Eye (tissue), 1 donor: Measurements from ENCODE around the gene CPLANE1.
"Not testable (repeated sequence)": the region's sequence is repeated elsewhere in the genome, so short reads cannot be mapped to it uniquely, and the experiment has no call there.

ENCODE experiments used
- DNase-seq: peaks from one replicate; pipeline ENCODE4 v3.0.0-alpha.2; 2015

Gene CPLANE1

DNA sequence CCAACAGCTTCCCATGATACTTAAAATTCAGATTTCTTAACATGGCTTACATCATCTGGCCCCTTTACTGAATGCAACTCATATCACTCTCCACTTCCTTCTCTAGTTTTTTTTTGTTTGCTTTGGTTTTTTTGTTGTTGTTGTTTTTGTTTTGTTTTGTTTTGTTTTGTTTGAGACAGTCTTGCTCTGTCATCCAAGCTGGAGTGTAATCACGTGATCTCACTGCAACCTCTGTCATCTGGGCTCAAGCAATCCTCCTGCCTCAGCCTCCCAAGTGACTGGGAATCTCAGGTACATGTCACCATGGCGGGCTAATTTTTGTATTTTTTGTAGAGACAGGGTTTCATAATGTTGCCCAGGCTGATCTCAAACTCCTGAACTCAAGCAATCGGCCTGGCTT is 41.4 kb downstream of the CPLANE1 start:
- no peak for DNase-seq

DNA sequence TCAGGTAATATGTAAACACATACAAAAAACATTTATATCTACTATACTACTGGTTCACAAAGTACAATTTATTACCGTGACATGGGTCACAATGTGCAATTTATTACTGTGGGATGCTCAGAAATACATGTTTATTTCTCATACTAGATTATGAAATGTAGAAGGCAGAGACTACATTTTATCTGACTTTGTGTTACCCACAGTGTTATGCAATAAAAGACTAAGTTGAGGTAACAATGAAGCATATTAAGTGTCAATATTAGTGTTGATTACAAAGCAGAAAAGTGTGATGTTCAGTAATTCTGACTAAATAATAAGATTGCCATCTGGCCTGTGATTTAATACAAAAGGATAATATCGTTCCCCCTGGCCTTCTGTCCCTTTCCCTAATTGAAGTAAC is 42.4 kb downstream of the CPLANE1 start:
- no peak for DNase-seq

DNA sequence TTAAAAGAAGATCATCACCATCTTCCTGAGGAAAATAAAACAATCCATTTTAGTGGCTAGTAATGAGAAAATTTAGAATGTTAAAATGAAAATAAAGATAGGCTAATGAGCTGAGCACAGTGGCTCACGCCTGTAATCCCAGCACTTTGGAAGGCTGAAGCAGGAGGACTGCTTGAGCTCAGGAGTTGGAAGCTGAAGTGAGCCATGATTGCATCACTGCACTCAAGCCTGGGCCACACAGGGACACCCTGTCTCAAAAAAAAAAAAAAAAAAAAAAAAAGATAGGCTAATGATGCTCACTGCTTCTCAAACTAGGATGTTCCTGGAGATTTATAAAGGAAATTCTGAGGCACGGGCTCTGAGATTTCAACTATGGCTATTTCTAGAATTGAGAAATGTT is 50.3 kb downstream of the CPLANE1 start:
- no peak for DNase-seq

DNA sequence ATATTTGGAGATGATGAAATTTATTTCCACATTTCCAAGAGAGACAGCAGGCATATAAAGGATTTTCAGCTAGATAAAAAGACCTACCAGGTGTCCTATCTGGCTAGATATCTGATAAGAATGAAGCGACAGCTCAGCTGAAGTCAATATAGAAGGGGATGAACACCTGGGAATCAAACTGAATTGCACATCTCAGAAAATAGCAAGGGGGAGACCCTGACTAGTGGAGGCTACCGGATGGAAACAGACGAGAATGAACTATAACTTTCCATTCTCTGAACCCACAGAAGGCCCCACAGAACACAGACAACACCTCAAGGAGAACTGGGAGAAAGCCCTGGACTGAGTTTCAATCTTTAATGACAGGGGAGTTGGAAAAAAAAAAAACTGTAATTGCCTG is 51.1 kb downstream of the CPLANE1 start:
- no peak for DNase-seq

DNA sequence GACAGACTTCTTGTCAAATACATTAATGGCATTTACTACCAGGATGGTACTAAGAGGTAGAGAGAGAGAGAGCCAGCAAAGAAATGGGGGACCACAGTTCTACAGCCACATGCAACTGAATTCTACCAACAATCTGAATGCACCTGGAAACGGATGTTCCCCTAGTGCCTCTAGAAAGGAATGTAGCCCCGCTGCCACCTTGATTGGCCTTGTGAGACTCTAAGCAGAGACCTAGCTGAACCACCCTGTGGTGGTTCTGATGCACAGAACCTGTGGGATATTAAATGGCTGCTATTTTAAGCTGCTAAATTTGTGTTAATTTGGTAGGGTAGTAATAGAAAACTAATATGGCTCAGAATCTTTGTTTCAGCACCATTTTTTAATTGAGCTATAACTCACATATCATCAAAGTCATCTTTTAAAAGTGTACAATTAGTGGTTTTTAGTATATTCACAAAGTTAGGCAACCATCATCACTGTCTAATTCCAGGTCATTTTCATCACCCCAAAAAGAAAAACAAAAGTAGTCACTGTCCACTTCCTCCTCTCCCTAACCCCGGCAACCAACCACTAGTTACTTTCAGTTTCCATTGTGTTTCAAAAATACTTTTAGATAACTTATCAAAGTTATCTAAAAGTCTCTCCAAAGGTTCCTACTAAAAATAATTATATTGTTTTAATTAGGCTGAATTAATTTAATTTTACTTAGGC is 51.7 kb downstream of the CPLANE1 start:
- DNase-seq = no peak

DNA sequence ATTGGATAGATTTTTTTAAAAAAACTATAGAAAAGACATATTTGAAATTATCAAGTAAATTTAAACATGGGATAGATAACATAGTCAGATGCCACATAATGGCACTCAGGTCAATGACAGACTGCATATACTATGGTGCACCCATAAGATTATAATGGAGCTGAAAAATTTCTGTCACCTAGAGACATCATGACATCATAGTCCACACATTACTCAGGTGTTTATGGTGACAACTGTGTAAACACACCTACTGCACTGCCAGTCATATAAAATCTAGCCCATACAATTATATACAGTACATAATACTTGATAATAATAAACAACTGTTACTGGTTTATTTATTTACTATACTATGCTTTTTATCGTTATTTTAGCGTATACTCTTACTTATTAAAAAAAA is 58.6 kb downstream of the CPLANE1 start:
- no peak for DNase-seq

DNA sequence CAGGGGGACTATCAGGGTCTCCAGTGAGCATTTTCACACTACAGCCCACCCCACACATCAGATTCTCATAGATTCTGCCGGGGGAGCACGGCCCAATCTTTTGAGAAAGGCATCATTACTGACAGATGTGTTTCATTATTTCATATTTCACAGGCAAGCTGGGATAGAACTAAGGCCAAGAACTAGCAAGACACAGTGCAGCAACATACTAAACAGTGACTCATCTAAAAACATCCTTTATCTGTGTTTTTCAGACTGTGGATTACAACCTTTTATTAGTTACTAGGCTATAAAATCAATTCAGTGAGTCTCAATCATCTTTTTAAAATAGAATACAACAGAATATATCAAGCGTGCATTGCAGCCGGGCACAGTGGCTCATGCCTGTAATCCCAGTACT is 59.8 kb downstream of the CPLANE1 start:
- DNase-seq = no peak

DNA sequence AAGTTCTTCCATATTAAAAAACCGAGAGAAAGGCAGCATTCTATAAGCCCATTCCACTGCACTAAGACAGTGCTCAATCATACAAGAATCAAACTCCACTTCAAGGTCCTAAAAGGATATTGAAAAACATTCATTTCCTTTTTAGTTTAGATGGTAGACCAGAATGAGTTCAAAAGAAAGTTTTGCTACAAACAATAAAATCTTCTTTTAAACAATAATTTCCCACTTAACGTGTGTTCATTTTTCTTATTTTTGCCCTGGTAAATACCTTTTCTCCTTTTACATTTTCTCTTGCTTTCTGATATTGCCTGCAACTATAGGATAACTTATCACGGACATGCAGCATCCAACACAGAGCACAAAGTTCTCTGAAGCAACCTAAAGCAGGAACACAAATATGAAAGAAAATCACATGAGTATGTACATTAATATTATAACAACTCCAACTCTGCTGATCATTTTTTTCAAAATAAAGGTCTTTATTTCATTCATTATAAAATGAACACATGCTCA is 61.7 kb downstream of the CPLANE1 start:
- no peak for DNase-seq

DNA sequence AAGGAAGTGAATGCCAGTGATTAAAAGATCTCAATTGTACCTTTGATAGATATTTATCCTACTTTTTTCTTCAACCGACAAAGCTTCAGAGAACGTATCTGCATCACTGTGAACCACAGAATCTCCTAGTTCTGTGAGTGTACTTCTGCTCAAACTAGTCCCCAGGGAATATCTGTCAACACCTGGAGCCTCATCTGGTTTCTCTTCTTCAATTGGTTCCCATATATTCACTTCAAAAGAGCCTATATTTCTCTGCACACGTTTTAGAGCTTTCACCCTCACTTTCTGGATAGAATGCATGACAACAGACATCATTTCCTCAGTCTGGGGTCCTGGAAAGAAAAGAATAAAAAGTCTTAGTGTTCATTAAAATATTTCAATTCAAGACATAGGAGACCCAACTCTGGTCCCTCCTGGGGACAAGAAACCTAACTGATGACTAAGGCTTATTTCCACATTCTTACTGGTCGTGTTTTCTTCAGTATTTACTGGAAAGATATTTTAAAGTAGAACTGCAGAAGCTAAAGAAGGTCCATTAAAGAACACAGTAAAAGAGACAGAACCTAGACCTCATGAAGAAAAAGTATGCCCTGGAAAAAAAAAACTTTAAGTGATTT is 64.3 kb downstream of the CPLANE1 start:
- DNase-seq = no peak

DNA sequence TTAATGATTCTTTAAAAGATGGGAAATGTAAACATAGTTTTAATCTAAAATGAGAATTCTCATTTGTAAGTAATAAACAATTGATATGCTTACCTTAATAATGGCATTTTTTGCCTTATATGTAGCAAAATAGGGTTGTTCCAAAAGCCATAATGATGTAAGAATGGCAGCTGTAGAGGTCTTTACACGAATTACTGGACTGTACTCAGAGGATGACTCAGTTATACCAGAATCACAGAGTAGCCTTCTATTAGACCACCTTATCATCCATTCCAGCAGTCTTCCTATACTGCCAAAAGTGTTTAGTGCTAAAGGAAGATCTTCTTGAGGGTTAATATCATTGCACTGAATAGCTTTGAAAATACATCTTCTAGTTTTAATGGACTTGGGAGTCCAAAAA is 66.5 kb downstream of the CPLANE1 start:
- DNase-seq = no peak

DNA sequence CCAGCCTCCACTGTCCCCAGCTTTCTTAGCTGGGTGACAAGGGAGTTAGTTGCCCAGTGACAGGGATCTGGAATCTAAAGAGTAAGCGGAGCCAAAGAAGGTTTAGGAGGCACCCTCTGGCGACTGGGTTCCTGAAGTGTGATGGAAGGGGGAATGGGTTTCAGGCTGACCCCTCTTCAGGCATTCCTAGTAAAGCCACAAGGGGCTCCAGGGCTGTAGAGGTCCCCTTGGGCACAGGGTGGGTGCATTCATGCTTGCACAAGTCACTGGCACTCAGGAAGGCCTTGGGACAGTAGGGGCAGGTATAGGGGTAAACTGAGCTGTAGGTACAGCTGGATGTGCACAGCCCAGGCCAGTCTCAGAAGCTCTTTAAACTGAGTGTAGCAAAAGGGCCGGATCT is 74.2 kb downstream of the CPLANE1 start:
- DNase-seq = no peak

DNA sequence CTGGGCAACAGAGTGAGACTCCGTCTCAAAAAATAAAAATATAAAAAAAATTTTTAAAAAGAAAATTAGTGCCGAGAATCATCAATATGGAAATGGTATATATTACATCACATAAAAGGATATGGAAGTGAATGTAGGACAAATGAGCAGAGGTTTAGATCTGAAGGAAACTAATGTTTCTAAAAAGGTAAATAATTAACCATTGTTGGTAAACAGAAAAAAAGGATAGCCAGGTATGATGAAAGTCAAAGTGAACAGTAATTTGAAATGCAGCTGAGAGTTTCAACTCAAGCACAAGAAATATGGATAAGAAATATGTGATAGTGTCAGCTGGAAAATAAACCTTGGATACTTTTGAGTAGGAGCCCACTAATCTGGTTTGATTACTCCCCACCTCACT is 76.2 kb downstream of the CPLANE1 start:
- no peak for DNase-seq

DNA sequence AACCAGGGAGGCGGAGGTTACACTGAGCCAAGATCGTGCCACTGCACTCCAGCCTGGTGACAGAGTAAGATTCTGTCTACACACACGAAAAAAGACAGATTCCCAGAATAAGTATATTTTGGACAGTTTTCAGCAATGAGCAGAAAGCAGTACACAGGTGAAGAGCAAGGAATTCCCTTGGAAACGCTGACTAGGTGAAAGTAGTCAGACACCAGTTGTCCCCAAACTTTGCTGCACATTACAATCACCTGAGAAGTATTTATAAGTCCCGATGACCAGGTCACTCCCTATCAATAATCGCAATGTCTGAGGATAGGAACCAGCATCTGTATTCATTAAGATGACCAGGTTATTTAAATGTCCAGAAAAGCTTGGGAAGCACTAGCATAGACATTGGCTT is 78.3 kb downstream of the CPLANE1 start:
- no peak for DNase-seq

DNA sequence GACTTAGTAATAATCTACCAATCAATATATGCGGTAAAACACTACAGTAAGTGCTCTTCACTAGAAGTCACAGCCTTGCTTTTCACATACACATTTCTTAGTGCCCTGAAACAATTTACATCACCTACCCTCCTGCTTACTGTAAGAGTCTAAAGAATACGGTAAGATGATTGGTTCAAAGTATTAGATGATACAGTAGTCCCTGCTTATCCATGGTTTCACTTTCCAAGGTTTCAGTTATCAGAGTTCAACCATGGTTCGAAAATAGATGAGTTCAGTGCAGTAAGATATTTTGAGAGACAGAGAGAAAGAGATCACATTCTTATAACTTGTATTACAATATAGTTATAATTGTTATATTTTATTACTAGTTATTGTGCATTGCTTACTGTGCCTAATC is 83.0 kb downstream of the CPLANE1 start:
- no peak for DNase-seq

DNA sequence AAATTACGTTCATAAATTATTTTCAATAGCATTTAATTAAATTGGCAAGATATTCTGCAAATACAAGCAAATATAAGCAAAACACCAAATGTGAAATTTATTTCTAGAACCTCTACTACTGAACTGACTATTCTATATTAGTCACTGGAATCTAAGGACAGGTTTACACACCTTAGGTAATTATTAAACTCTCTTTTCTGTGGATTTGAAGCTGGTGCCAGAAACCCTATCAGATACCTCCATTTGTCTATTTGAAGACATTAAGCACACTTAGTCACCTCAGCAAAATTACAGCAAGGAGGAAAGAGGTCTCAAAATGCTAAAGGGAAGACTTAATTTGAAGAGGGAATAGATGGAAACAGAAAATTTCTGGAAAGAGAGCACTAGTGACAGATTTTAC is 83.4 kb downstream of the CPLANE1 start:
- no peak for DNase-seq

DNA sequence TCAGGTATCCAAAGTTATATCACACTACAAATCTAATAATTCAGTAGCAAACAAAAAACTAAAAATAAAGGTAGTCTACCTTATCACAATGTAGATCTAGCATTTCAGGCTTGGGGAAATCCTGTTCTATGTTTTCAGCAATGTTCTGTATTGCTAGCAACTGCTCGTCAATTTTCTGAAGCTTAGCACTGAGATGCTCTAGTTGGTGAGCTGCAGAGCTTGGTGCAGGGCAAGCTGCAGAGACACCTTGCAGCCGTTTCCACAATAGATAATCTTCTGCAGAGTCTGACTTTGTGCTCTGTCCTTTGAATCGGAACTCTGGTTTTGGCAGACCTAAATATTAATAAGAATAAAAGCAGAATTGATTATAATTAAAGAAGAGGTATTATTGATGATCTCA is 95.5 kb downstream of the CPLANE1 start:
- DNase-seq = no peak

DNA sequence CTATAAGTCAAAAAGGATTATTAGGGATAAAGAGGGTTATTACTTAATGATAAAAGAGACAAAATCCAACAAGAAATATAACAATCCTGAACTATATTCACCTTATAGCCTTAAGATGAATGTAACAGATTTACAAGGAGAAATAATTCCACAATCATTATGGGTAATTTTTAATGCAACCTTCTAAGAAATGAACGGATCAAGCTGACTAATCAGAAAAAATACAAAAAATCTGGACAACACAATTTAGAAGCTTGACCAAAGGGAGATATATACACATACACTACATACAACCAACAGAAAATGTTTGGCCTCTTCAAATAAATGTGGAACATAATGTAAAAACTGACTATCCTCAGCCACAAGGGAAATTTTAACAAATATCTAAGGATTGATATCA is 102.3 kb downstream of the CPLANE1 start:
- no peak for DNase-seq

DNA sequence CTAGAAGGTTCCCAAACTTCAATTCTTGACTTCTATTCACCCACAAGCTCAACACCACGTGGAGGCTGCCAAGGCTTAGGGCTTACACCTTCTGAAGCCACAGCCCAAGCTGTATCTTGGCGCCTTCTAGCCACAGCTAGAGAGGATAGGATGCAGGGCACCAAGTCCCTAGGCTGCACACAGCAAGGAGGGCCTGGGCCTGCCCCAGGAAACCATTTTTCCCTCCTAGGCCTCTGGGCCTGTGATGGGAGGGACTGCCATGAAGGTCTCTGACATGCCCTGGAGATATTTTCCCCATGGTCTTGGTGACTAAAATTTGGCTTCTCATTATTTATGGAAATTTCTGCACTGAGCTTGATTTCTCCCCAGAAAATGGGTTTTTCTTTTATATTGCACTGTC is 112.5 kb downstream of the CPLANE1 start:
- no peak for DNase-seq

DNA sequence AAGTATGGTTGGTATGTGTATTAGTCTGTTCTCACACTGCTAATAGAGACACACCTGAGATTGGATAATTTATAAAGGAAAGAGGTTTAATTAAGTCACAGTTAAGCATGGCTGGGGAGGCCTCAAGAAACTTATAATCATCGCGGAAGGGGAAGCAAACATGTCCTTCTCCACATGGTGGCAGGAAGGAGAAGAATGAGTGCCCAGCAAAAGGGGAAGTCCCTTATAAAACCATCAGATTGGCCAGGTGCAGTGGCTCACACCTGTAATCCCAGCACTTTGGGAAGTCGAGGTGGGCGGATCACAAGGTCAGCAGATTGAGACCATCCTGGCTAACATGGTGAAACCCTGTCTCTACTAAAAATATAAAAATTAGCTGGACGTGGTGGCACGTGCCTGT is 113.9 kb downstream of the CPLANE1 start:
- DNase-seq = not testable (repeated sequence)

DNA sequence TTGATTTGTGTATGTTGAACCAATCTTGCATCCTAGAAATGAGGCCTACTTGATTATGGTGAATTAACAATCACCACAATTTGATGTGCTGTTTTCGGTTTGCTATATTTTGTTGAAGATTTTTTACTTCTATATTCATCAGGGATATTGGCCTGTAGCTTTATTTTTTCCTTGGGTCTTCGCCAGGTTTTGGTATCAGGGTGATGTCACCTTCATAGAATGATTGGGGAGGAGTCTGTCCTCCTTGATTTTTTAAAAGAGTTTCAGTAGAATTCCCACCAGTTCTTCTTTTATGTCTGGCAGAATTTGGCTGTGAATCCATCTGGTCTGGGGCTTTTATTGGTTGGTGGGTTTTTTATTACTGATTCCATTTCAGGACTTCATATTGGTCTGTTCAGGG is 115.2 kb downstream of the CPLANE1 start:
- no peak for DNase-seq

DNA sequence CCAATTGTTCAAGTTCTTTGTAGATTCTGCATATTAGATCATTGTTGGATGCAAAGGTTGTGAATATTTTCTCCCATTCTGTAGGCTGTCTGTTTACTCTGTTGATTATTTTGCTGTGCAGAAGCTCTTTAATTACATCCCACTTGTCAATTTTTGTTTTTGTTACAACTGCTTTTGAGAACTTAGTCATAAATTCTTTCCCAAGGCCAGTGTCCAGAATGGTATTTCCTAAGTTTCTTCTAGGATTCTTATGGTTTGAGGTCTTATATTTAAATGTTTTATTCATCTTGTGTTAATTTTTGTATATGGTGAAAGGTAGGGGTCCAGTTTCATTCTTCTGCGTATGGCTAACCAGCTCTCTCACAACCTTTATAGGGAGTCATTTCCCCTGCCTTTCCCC is 116.5 kb downstream of the CPLANE1 start:
- no peak for DNase-seq

DNA sequence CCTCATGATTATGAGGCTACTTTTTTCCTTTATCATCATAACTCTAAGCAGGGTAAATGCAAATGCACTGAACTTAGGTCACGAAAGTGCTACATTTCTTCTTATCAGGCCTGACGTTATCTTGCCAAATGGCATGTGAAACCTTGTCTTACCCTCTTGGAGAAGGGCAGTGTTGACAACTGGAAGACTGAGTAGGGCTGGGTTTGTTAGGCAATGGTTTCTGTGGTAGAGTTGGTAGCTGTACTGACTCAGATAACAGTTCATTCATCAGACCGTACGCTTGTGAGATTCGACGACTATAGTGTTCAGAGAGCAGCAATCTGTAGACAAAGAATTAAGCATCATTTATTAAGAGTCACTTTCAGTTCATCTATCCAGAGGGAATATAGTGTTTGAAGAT is 127.7 kb downstream of the CPLANE1 start:
- DNase-seq = no peak

DNA sequence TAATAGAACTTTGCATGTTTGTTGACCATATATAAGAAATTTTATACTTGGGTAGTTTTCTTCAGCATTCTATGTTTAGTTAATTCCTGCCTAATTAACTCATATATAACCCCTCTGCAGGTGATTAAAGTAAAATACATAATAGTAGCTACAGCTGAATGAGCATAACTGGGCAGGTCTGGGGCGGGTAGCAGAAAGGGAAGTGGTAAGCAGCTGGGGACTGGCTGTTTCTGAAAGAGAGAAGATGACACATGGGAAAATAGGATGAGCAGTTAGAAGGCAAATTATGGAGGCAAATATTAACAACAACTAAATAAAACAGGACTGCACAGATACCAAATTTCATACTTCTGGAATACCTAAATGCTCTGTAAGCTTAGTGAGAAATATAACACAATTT is 128.1 kb downstream of the CPLANE1 start:
- DNase-seq = no peak

DNA sequence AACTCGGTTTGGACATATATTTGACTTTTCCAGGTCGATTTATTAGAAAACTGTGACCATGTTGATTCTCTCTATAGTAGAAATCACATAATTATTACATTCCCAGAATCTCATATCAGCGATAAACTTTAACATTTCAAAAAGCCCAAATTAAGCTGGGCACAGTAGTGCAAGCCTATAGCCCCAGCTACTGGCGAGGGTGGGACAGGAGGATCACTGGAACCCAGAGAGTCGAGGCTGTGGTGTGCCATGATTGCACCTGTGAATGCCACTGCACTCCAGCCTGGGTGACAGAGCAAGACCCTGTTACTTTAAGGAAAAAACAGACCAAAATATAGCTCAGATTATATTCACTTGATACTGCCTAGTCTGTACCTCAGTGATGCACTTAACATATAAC is 128.9 kb downstream of the CPLANE1 start:
- no peak for DNase-seq

DNA sequence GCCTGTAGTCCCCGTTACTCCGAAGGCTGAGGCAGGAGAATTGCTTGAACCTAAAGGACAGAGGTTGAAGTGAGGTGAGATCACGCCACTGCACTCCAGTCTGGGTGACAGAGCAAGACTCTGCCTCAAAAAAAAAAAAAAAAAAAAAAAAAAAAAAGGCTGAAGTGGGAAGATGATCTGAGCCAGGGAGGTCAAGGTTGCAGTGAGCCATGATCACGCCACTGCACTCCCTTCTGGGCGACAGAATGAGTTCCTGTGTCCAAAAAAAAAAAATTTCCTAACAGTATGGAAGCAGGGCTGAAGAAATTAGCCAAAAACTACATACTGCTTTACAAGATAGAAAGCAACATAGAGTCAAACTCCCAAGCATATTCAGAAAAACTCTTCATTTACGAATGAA is 132.8 kb downstream of the CPLANE1 start:
- DNase-seq = no peak
